Prostate gland (tissue), 2 donors: ENCODE results near the gene GEN1.

Experiments used
- POLR2A ChIP-seq: fragments of 450-650 bp; IDR thresholded peaks from one replicate; pipeline ENCODE4 v1.6.1; 2016; ENCODE audit warnings: antibody characterized with exemption, mild to moderate bottlenecking
- TF ChIP-seq, protein P1 (sequence below), 4 experiments: fragments of 200-600 bp in 2 of 4; fragments of 450-650 bp in 2 of 4; sonication (generic) in 2 of 4; IDR thresholded peaks; 1 replicate in 3 of 4; 2 replicates in 1 of 4; pipeline ENCODE4 v1.5.1; 2016 to 2019; ENCODE audit warnings: antibody characterized with exemption in 4 of 4, mild to moderate bottlenecking in 2 of 4, moderate library complexity in 2 of 4

DNA sequence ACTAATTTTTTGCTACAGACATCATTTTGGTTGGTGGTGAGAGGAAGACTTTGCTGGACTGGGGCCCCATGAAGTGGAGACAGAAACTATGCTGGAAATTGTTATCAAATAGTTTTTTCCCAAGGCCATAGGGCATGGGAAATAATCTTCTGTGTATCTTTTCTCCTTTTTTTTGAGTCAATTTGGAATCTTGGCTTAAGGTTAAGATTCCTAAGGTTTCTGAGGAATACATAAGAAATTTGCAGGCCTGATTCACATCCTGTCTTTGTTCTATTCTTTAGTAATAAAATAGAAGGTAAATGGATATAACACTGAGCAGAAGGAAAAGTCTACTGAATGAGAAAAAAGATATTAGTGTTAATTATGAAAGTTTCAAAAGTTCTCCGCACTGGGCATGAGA, 16.9 kb upstream of the GEN1 start:
- no peak for TF ChIP-seq POLR2A
- TF ChIP-seq, protein P1, sequence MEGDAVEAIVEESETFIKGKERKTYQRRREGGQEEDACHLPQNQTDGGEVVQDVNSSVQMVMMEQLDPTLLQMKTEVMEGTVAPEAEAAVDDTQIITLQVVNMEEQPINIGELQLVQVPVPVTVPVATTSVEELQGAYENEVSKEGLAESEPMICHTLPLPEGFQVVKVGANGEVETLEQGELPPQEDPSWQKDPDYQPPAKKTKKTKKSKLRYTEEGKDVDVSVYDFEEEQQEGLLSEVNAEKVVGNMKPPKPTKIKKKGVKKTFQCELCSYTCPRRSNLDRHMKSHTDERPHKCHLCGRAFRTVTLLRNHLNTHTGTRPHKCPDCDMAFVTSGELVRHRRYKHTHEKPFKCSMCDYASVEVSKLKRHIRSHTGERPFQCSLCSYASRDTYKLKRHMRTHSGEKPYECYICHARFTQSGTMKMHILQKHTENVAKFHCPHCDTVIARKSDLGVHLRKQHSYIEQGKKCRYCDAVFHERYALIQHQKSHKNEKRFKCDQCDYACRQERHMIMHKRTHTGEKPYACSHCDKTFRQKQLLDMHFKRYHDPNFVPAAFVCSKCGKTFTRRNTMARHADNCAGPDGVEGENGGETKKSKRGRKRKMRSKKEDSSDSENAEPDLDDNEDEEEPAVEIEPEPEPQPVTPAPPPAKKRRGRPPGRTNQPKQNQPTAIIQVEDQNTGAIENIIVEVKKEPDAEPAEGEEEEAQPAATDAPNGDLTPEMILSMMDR (IDR thresholded peaks at IDR 0.05), result no peak
